Panc1 (cell line): ENCODE measurements around the gene DSCAML1. TPM values are rescaled to one million over a fixed set of nuclear protein-coding genes. Genes with fewer than 3 reads are reported as not detected.

Experiments used
- ATAC-seq: fragments of 200-7000 bp; cut with Tn5 transposase; 2 replicates; pipeline ENCODE4 v1.9.1; 2020; ENCODE audit warnings: mild to moderate bottlenecking, moderate library complexity
- BruUV-seq: library from RNA; stranded (reverse); fragments of 400-500 nt; replicated peaks from 2 replicates; lab custom pipeline; 2021; lab: Mats Ljungman, UMichigan
- CTCF ChIA-PET: fragments of 300-600 bp; sonication (Branson Sonifier 250); formaldehyde crosslinking; loops from one replicate; lab custom pipeline; 2022; ENCODE audit warnings: antibody characterized with exemption; lab: Charles Lee
- POLR2A ChIA-PET: fragments of 300-600 bp; sonication (Branson Sonifier 250); formaldehyde crosslinking; loops from one replicate; lab custom pipeline; 2022; ENCODE audit warnings: antibody characterized with exemption; lab: Charles Lee
- DNase-seq: peaks from one replicate; pipeline ENCODE4 v3.0.0-alpha.2; 2010; ENCODE audit warnings: low read depth, low spot score
- H3K27ac ChIP-seq: 2 replicates; pipeline ENCODE4 v1.5.1; 2011; ENCODE audit warnings: mild to moderate bottlenecking, low read length, inconsistent platforms
- H3K27me3 ChIP-seq: fragments of 200-500 bp; sonication (Bioruptor generic); 2 replicates; pipeline ENCODE4 v1.6.0; 2014; ENCODE audit warnings: low read length, inconsistent platforms; ENCODE audit not compliant: control insufficient read depth, insufficient read depth
- H3K36me3 ChIP-seq: fragments of 200-500 bp; sonication (Bioruptor generic); 2 replicates; pipeline ENCODE4 v1.5.1; 2014; ENCODE audit warnings: inconsistent platforms, mild to moderate bottlenecking, low read length, moderate library complexity; ENCODE audit not compliant: control insufficient read depth, insufficient read depth
- H3K4me1 ChIP-seq: 2 replicates; pipeline ENCODE4 v1.5.1; 2011; ENCODE audit warnings: inconsistent platforms, mild to moderate bottlenecking, low read length, moderate library complexity; ENCODE audit not compliant: control insufficient read depth, insufficient read depth
- H3K4me3 ChIP-seq, 2 experiments: 2 replicates each; pipeline ENCODE4 v1.5.1; 2011 to 2012; ENCODE audit warnings: low read depth in 2 of 2, low read length in 2 of 2, mild to moderate bottlenecking in 2 of 2, inconsistent platforms in 1 of 2, moderate library complexity in 1 of 2
- H3K9me3 ChIP-seq: fragments of 200-500 bp; sonication (Bioruptor generic); 2 replicates; pipeline ENCODE4 v1.5.1; 2014; ENCODE audit warnings: low read depth, mild to moderate bottlenecking, inconsistent platforms, low read length, moderate library complexity; ENCODE audit not compliant: control insufficient read depth, insufficient read depth
- CTCF ChIP-seq: fragments of 450-650 bp; IDR thresholded peaks from 2 replicates; pipeline ENCODE4 v1.5.1; 2017; ENCODE audit warnings: mild to moderate bottlenecking
- POLR2AphosphoS5 ChIP-seq: IDR thresholded peaks from 2 replicates; pipeline ENCODE4 v1.6.1; 2012; ENCODE audit warnings: mild to moderate bottlenecking, low read depth, low read length, moderate library complexity
- SIN3A ChIP-seq: IDR thresholded peaks from 2 replicates; pipeline ENCODE4 v1.6.1; 2012; ENCODE audit warnings: low read depth, mild to moderate bottlenecking, low read length, moderate library complexity, borderline replicate concordance; ENCODE audit not compliant: insufficient read depth
- TCF7L2 ChIP-seq: IDR thresholded peaks from 2 replicates; pipeline ENCODE4 v1.6.1; 2011; ENCODE audit warnings: mild to moderate bottlenecking, low read depth, low read length, inconsistent platforms
- in situ Hi-C: cut with HindIII; loops from 2 replicates; pipeline ENCODE4 v1.10.0; 2016; ENCODE audit warnings: low sequenced_read_pairs, low pct_unique_long_range_greater_than_20kb
- intact Hi-C: fragments of 100-400 bp; cut with micrococcal nuclease; formaldehyde crosslinking; loops from one replicate; pipeline ENCODE4 v1.10.0; 2022; ENCODE audit not compliant: unreplicated experiment
- total RNA-seq: library from RNA; stranded (reverse); gene quantifications from one replicate; pipeline ENCODE4 v1.2.1, GENCODE V29; 2021; ENCODE audit not compliant: unreplicated experiment
- TF ChIP-seq, protein P1 (sequence below), 2 experiments: IDR thresholded peaks; 2 replicates each; pipeline ENCODE4 v1.6.1; 2011 to 2012; ENCODE audit warnings: low read depth in 2 of 2, control low read depth in 1 of 2, low read length in 1 of 2, mild to moderate bottlenecking in 1 of 2, moderate library complexity in 1 of 2; ENCODE audit not compliant: insufficient read depth in 1 of 2

DSCAML1 gene
- total RNA-seq, 1 experiment from 2014 or later, result 1.6 TPM

GRCh38 chr11:117529816-117530215 lies 267.2 kb downstream of the DSCAML1 start:
- no peaks in the 10 kb centered on the region for H3K27me3 ChIP-seq
- no peak overlapping the region for H3K4me3 ChIP-seq
- POLR2A ChIA-PET, result no interaction called here
- TF ChIP-seq, protein P1, sequence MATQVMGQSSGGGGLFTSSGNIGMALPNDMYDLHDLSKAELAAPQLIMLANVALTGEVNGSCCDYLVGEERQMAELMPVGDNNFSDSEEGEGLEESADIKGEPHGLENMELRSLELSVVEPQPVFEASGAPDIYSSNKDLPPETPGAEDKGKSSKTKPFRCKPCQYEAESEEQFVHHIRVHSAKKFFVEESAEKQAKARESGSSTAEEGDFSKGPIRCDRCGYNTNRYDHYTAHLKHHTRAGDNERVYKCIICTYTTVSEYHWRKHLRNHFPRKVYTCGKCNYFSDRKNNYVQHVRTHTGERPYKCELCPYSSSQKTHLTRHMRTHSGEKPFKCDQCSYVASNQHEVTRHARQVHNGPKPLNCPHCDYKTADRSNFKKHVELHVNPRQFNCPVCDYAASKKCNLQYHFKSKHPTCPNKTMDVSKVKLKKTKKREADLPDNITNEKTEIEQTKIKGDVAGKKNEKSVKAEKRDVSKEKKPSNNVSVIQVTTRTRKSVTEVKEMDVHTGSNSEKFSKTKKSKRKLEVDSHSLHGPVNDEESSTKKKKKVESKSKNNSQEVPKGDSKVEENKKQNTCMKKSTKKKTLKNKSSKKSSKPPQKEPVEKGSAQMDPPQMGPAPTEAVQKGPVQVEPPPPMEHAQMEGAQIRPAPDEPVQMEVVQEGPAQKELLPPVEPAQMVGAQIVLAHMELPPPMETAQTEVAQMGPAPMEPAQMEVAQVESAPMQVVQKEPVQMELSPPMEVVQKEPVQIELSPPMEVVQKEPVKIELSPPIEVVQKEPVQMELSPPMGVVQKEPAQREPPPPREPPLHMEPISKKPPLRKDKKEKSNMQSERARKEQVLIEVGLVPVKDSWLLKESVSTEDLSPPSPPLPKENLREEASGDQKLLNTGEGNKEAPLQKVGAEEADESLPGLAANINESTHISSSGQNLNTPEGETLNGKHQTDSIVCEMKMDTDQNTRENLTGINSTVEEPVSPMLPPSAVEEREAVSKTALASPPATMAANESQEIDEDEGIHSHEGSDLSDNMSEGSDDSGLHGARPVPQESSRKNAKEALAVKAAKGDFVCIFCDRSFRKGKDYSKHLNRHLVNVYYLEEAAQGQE (IDR thresholded peaks at IDR 0.05; ENCODE audit: insufficient read depth in 1 of 2, low read depth in 2 of 2, low read length in 1 of 2), result no peak
- TF ChIP-seq POLR2AphosphoS5, result no peak
- TF ChIP-seq TCF7L2, result no peak
- TF ChIP-seq CTCF, result no peak
- no peak for TF ChIP-seq SIN3A
- DNase-seq, result no peak
- H3K9me3 ChIP-seq, result no peaks in the 10 kb centered on the region
- intact Hi-C loops (no loop called here), in situ Hi-C loops (no loop called here)
- ATAC-seq, result no peak
- no peak overlapping the region for H3K27ac ChIP-seq
- CTCF ChIA-PET, result no interaction called here
- no TSS peak for BruUV-seq
- no peaks in the 10 kb centered on the region for H3K36me3 ChIP-seq
- no peaks in the 10 kb centered on the region for H3K4me1 ChIP-seq

GRCh38 chr11:117528097-117528721 lies 268.8 kb downstream of the DSCAML1 start:
- ATAC-seq (no peak), DNase-seq (no peak)
- Histone ChIP-seq H3K9me3 (no peaks in the 10 kb centered on the region), H3K4me3 (no peak overlapping the region), H3K4me1 (no peaks in the 10 kb centered on the region), H3K36me3 (no peaks in the 10 kb centered on the region), H3K27ac (no peak overlapping the region), H3K27me3 (no peaks in the 10 kb centered on the region)
- in situ Hi-C loops, result no loop called here
- TF ChIP-seq CTCF (no peak), SIN3A (no peak), TCF7L2 (no peak), POLR2AphosphoS5 (no peak)
- TF ChIP-seq, protein P1 (IDR thresholded peaks at IDR 0.05; ENCODE audit: insufficient read depth in 1 of 2, low read depth in 2 of 2, low read length in 1 of 2), result no peak
- BruUV-seq, result no TSS peak
- intact Hi-C loops, result no loop called here
- POLR2A ChIA-PET, result no interaction called here
- CTCF ChIA-PET, result no interaction called here
